Endothelial cell of umbilical vein (primary cell): Measurements from ENCODE around the gene DNAJB12. TPM values are rescaled to one million over a fixed set of nuclear protein-coding genes. Genes with fewer than 3 reads are reported as not detected.

Source experiments
- BruUV-seq: library from RNA; stranded (reverse); fragments of 400-500 nt; replicated peaks from 2 replicates; lab custom pipeline; 2021; lab: Mats Ljungman, UMichigan
- CTCF ChIA-PET: fragments of 300-600, 350-600 bp; sonication (Branson Sonifier 250); formaldehyde crosslinking; loops from one replicate; lab custom pipeline; 2021; ENCODE audit warnings: antibody characterized with exemption, inconsistent platforms; lab: Charles Lee
- POLR2A ChIA-PET: fragments of 300-600, 350-600 bp; sonication (Branson Sonifier 250); formaldehyde crosslinking; loops from one replicate; lab custom pipeline; 2021; ENCODE audit warnings: antibody characterized with exemption, inconsistent platforms; lab: Charles Lee
- DNase-seq: peaks from one replicate; pipeline ENCODE4 v3.0.0-alpha.2; 2011; ENCODE audit warnings: low read depth, low spot score
- FAIRE-seq: peaks from 2 replicates; lab custom pipeline; 2011; peaks lifted over from hg19 to GRCh38; lab: Jason Lieb, UNC
- H2AFZ ChIP-seq: 2 replicates; pipeline ENCODE4 v1.6.0; 2012; ENCODE audit warnings: low read depth, low read length, control low read depth, inconsistent platforms
- H3K27ac ChIP-seq: 2 replicates; pipeline ENCODE4 v1.5.1; 2011; ENCODE audit warnings: low read depth, mild to moderate bottlenecking, control low read depth, low read length, moderate library complexity; ENCODE audit not compliant: insufficient read depth
- H3K27me3 ChIP-seq, 2 experiments: 2 replicates each; pipeline versions ENCODE4 v1.6.0 to v1.6.1; 2011; ENCODE audit warnings: low read length in 2 of 2, mixed read lengths in 1 of 2; ENCODE audit not compliant: control insufficient read depth in 2 of 2, insufficient read depth in 2 of 2
- H3K36me3 ChIP-seq, 2 experiments: 2 replicates in 1 of 2; 3 replicates in 1 of 2; pipeline ENCODE4 v1.5.1; 2011; ENCODE audit warnings: low read length in 2 of 2, mild to moderate bottlenecking in 1 of 2, moderate library complexity in 1 of 2; ENCODE audit not compliant: control insufficient read depth in 2 of 2, insufficient read depth in 2 of 2; ENCODE audit errors: extremely low read depth in 1 of 2
- H3K4me1 ChIP-seq: 3 replicates; pipeline ENCODE4 v1.5.1; 2011; ENCODE audit warnings: mild to moderate bottlenecking, low read length; ENCODE audit not compliant: control insufficient read depth, insufficient read depth; ENCODE audit errors: extremely low read depth
- H3K4me2 ChIP-seq: 2 replicates; pipeline ENCODE4 v1.6.1; 2011; ENCODE audit warnings: low read length, control low read depth, mixed read lengths; ENCODE audit not compliant: insufficient read depth
- H3K4me3 ChIP-seq, 3 experiments: fragments of 200-600 bp in 1 of 3; sonication (generic), shearing (Covaris generic) in 1 of 3; replicated peaks in 1 of 3; 2 replicates each; pipeline ENCODE4 v1.5.1; 2011 to 2016; ENCODE audit warnings: control low read depth in 3 of 3, low read length in 3 of 3, mild to moderate bottlenecking in 2 of 3, inconsistent platforms in 1 of 3, low read depth in 1 of 3, moderate library complexity in 1 of 3; ENCODE audit not compliant: insufficient read depth in 1 of 3
- H3K79me2 ChIP-seq: 2 replicates; pipeline ENCODE4 v1.6.0; 2012; ENCODE audit warnings: low read length, inconsistent platforms; ENCODE audit not compliant: control insufficient read depth, insufficient read depth
- H3K9ac ChIP-seq: replicated peaks from 2 replicates; pipeline ENCODE3; 2011; ENCODE audit warnings: low read length, control low read depth; ENCODE audit not compliant: insufficient read depth; ENCODE audit errors: extremely low read depth
- H3K9me1 ChIP-seq: replicated peaks from 3 replicates; pipeline ENCODE4 v1.6.0; 2011; ENCODE audit warnings: mild to moderate bottlenecking, low read length; ENCODE audit not compliant: control insufficient read depth, insufficient read depth; ENCODE audit errors: extremely low read depth
- H3K9me3 ChIP-seq: replicated peaks from 2 replicates; pipeline ENCODE4 v1.5.1; 2012; ENCODE audit warnings: low read length, inconsistent platforms; ENCODE audit not compliant: control insufficient read depth, insufficient read depth
- H4K20me1 ChIP-seq: replicated peaks from 2 replicates; pipeline ENCODE3; 2011; ENCODE audit warnings: mild to moderate bottlenecking, low read length; ENCODE audit not compliant: control insufficient read depth, insufficient read depth; ENCODE audit errors: extremely low read depth
- EZH2 ChIP-seq: IDR thresholded peaks from 2 replicates; pipeline ENCODE4 v1.6.1; 2012; ENCODE audit warnings: borderline replicate concordance, low read depth, mild to moderate bottlenecking, moderate library complexity, low read length, inconsistent platforms; ENCODE audit not compliant: severe bottlenecking
- FOS ChIP-seq: IDR thresholded peaks from 2 replicates; pipeline ENCODE4 v1.6.1; 2011; ENCODE audit warnings: mild to moderate bottlenecking, low read length, moderate library complexity, borderline replicate concordance; ENCODE audit not compliant: insufficient read depth
- GATA2 ChIP-seq: IDR thresholded peaks from 2 replicates; pipeline ENCODE4 v1.7.0; 2011; ENCODE audit warnings: low read depth, mild to moderate bottlenecking, moderate library complexity, mixed read lengths, low read length; ENCODE audit not compliant: insufficient read length, insufficient read depth
- JUN ChIP-seq: IDR thresholded peaks from 2 replicates; pipeline ENCODE4 v1.6.1; 2011; ENCODE audit warnings: borderline replicate concordance, low read depth; ENCODE audit not compliant: insufficient read length, insufficient read depth
- MYC ChIP-seq: IDR thresholded peaks from one replicate; pipeline ENCODE4 v1.6.1; 2011; ENCODE audit warnings: mild to moderate bottlenecking, low read depth, low read length
- POLR2A ChIP-seq: IDR thresholded peaks from 2 replicates; pipeline ENCODE4 v1.6.1; 2012; ENCODE audit warnings: low read depth, mild to moderate bottlenecking, control low read depth, low read length
- POLR2AphosphoS5 ChIP-seq: IDR thresholded peaks from 2 replicates; pipeline ENCODE4 v1.6.1; 2012; ENCODE audit warnings: low read depth, mild to moderate bottlenecking, control low read depth, low read length, moderate library complexity; ENCODE audit not compliant: insufficient read depth
- dilution Hi-C: fragments of 300-500 bp; cut with MboI; formaldehyde crosslinking; loops from one replicate; pipeline ENCODE4 v1.15.0; 2019; ENCODE audit warnings: low sequenced_read_pairs; ENCODE audit not compliant: extremely low pct_ligation_motif_present
- intact Hi-C: fragments of 100-400 bp; cut with micrococcal nuclease; formaldehyde crosslinking; loops from one replicate; pipeline ENCODE4 v1.10.0; 2022
- polyA plus RNA-seq, 4 experiments: library from polyadenylated mRNA; depleted of rRNA in 3 of 4; stranded (reverse) in 3 of 4; unstranded in 1 of 4; fragments of >200 nt; gene quantifications; 2 replicates each; pipeline versions ENCODE4 v1.2.1 to v1.2.3, GENCODE V29; 2011 to 2012; ENCODE audit warnings: missing spikeins in 1 of 4
- total RNA-seq: library from RNA; stranded (reverse); gene quantifications from 2 replicates; pipeline ENCODE4 v1.2.3, GENCODE V29; 2021
- TF ChIP-seq, protein P1 (sequence below): IDR thresholded peaks from 2 replicates; pipeline ENCODE4 v1.6.1; 2011; ENCODE audit not compliant: insufficient read depth, insufficient read length
- TF ChIP-seq, protein P2 (sequence below), 2 donors: IDR thresholded peaks; 1 replicate in 1 of 2; 2 replicates in 1 of 2; pipeline ENCODE4 v1.5.1; 2011; ENCODE audit warnings: low read length in 2 of 2, mild to moderate bottlenecking in 2 of 2, moderate library complexity in 2 of 2, control low read depth in 1 of 2, inconsistent platforms in 1 of 2, low read depth in 1 of 2; ENCODE audit not compliant: insufficient read depth in 1 of 2; ENCODE audit errors: extremely low read depth in 1 of 2

DNAJB12 gene
- total and polyA plus RNA-seq, 2 donors (not counting 3 experiments of a cell fraction or from before 2014, with no cell fraction given): 27.2 to 44.2 TPM

GRCh38 chr10:72328829-72329204, 25.9 kb downstream of the DNAJB12 start:
- peaks cover 0 to 2% of the 10 kb centered on the region in 2 experiments for H3K36me3 ChIP-seq
- no peaks in the 10 kb centered on the region for H3K79me2 ChIP-seq
- no peak overlapping the region for H2AFZ ChIP-seq
- dilution Hi-C loops (no loop called here), intact Hi-C loops (loop anchor here (1.0 to 2.0 kb wide), 5 partner anchors 56 to 281 kb away; partner anchors contain the start of gene DDIT4)
- H3K4me2 ChIP-seq: no peak overlapping the region
- H3K4me1 ChIP-seq: peaks cover 42% of the 10 kb centered on the region
- FAIRE-seq (no peak), DNase-seq (no peak)
- BruUV-seq: no TSS peak
- no peak overlapping the region for H3K4me3 ChIP-seq
- ChIA-PET POLR2A (interaction anchor here (1.0 to 2.6 kb wide), 3 partner anchors 31 to 203 kb away, joined by 3 to 8 read pairs (median 3); partner anchors contain the start of gene DDIT4), CTCF (interaction anchor here (0.6 to 12.3 kb wide), 12 partner anchors 8 to 433 kb away, joined by 3 to 214 read pairs (median 6); partner anchors contain the start of gene DDIT4)
- TF ChIP-seq, protein P1, sequence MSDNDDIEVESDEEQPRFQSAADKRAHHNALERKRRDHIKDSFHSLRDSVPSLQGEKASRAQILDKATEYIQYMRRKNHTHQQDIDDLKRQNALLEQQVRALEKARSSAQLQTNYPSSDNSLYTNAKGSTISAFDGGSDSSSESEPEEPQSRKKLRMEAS: no peak
- TF ChIP-seq POLR2AphosphoS5 (no peak), FOS (no peak), EZH2 (no peak), JUN (no peak), GATA2 (no peak), POLR2A (no peak), MYC (no peak)
- TF ChIP-seq, protein P2, sequence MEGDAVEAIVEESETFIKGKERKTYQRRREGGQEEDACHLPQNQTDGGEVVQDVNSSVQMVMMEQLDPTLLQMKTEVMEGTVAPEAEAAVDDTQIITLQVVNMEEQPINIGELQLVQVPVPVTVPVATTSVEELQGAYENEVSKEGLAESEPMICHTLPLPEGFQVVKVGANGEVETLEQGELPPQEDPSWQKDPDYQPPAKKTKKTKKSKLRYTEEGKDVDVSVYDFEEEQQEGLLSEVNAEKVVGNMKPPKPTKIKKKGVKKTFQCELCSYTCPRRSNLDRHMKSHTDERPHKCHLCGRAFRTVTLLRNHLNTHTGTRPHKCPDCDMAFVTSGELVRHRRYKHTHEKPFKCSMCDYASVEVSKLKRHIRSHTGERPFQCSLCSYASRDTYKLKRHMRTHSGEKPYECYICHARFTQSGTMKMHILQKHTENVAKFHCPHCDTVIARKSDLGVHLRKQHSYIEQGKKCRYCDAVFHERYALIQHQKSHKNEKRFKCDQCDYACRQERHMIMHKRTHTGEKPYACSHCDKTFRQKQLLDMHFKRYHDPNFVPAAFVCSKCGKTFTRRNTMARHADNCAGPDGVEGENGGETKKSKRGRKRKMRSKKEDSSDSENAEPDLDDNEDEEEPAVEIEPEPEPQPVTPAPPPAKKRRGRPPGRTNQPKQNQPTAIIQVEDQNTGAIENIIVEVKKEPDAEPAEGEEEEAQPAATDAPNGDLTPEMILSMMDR (IDR thresholded peaks at IDR 0.05; ENCODE audit: extremely low read depth in 1 of 2, insufficient read depth in 1 of 2, low read depth in 1 of 2, low read length in 2 of 2): no peak
- H3K9me3 ChIP-seq: no peaks in the 10 kb centered on the region
- H3K27ac ChIP-seq: no peak overlapping the region
- no peaks in the 10 kb centered on the region for H3K27me3 ChIP-seq
- H3K9ac ChIP-seq: no peak overlapping the region
- no peaks in the 10 kb centered on the region for H3K9me1 ChIP-seq
- no peaks in the 10 kb centered on the region for H4K20me1 ChIP-seq
